ENCODE measurements around the gene PDZRN3.
A peak's percentile ranks its signal among the peaks of the same experiment; 100 is the strongest.

DNA sequence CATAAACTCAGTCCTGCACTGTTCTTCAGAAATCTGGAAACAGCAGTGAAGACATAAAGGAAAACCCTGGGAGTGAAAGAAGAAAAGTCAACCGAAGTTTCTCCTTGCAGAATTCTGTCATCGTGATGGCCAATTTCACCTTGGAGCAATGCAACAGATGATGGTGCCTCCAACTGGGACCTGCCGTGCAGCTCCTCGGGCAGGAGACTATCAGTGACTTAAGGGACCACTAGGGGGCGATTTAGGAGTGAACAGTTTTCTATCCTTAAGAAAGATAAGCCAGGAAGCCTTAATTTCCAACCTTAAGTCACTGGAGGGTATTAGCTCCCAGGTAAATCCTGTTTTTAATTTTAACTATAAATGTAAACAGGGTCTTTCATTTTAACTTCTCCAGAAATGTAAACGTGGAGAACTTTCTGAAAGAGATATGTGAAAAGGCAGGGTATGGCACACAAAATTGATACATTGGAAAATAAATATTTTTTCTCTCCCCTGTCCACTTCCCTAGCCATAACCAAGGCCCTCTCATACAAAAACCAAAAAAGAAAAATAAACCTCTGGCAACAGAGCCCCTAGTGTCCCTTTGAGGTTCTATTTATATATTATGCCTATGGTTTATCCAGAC lies 116.3 kb downstream of the PDZRN3 start:
- TF ChIP-seq CTCF (conservative IDR thresholded peaks at IDR 0.05) (peak; percentile 81), ZFX (IDR thresholded peaks at IDR 0.05) (no peak)
